Prostate gland (tissue), 2 donors: Measurements from ENCODE around the gene POMGNT2.

Experiments used
- POLR2A ChIP-seq: fragments of 450-650 bp; IDR thresholded peaks from one replicate; pipeline ENCODE4 v1.6.1; 2016; ENCODE audit warnings: antibody characterized with exemption, mild to moderate bottlenecking
- POLR2AphosphoS5 ChIP-seq: sonication (generic); formaldehyde crosslinking; IDR thresholded peaks from one replicate; pipeline ENCODE4 v1.6.1; 2017; ENCODE audit warnings: antibody characterized with exemption
- TF ChIP-seq, protein P1 (sequence below), 4 experiments: fragments of 200-600 bp in 2 of 4; fragments of 450-650 bp in 2 of 4; sonication (generic) in 2 of 4; IDR thresholded peaks; 1 replicate in 3 of 4; 2 replicates in 1 of 4; pipeline ENCODE4 v1.5.1; 2016 to 2019; ENCODE audit warnings: antibody characterized with exemption in 4 of 4, mild to moderate bottlenecking in 2 of 4, moderate library complexity in 2 of 4

GRCh38 chr3:43154980-43155379 is 49.1 kb upstream of the POMGNT2 start:
- TF ChIP-seq, protein P1, sequence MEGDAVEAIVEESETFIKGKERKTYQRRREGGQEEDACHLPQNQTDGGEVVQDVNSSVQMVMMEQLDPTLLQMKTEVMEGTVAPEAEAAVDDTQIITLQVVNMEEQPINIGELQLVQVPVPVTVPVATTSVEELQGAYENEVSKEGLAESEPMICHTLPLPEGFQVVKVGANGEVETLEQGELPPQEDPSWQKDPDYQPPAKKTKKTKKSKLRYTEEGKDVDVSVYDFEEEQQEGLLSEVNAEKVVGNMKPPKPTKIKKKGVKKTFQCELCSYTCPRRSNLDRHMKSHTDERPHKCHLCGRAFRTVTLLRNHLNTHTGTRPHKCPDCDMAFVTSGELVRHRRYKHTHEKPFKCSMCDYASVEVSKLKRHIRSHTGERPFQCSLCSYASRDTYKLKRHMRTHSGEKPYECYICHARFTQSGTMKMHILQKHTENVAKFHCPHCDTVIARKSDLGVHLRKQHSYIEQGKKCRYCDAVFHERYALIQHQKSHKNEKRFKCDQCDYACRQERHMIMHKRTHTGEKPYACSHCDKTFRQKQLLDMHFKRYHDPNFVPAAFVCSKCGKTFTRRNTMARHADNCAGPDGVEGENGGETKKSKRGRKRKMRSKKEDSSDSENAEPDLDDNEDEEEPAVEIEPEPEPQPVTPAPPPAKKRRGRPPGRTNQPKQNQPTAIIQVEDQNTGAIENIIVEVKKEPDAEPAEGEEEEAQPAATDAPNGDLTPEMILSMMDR (IDR thresholded peaks at IDR 0.05), result no peak
- TF ChIP-seq POLR2AphosphoS5 (no peak), POLR2A (no peak)
